ENCODE data around the gene ARMC5.
"Not testable (repeated sequence)": the region's sequence is repeated elsewhere in the genome, so short reads cannot be mapped to it uniquely, and the experiment has no call there.

ARMC5 gene

DNA sequence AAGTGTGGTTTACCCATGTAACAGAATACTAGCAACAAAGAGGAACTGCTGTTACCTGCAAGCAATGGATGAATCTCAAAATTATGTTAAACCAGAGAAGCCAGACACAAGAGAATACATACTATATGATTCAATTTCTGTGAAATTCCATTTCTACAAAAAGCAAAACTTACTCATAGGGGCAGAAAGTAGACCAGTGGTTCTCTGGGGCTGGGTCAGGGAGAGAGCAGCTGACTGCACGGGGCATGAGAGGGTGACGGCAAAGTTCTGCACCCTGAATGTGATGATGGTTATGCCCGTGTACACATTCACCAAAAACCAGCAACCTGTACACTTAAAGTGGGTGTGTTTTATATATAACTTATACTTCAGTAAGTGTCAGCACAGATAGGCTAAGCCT is 19.8 kb upstream of the ARMC5 start:
- no peak for ATAC-seq
- TF ChIP-seq, protein P1, sequence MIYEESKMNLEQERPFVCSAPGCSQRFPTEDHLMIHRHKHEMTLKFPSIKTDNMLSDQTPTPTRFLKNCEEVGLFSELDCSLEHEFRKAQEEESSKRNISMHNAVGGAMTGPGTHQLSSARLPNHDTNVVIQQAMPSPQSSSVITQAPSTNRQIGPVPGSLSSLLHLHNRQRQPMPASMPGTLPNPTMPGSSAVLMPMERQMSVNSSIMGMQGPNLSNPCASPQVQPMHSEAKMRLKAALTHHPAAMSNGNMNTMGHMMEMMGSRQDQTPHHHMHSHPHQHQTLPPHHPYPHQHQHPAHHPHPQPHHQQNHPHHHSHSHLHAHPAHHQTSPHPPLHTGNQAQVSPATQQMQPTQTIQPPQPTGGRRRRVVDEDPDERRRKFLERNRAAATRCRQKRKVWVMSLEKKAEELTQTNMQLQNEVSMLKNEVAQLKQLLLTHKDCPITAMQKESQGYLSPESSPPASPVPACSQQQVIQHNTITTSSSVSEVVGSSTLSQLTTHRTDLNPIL (CRISPR knock-in tag; IDR thresholded peaks at IDR 0.05; ENCODE audit: low read depth): no peak

DNA sequence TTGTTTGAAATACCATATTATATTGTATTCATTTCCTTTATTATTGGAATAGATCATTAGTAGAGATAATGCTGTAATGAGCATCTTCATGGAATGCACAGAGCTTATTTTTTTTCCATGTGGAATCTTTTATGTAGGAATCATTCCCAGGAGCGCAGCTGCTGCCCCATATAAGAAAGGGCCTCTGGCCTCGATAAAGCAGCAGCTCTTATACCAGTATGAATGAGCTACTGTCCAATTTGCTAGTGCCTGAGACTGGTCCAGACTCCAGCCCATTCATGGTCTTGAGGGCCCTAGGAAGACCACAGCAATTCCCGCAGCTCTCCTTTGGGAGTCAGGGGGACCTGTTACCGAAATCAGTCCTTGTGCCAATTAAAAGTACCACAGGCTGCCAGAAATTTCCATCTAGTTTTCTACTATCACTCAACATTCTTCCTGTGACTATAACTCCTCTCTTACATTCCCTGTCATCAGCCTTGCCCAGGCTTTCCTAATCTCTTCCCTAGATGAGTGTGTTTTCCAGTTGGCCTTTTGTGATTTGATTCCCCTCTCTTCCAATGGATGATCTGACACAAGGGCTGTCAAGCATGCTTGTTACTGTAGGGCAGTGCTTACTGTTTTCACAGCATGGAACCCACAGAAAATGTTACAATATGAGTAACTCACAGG is 18.7 kb upstream of the ARMC5 start:
- TF ChIP-seq OSR1 (CRISPR knock-in tag; IDR thresholded peaks at IDR 0.05) (no peak), ZNF565 (CRISPR knock-in tag; conservative IDR thresholded peaks at IDR 0.05; ENCODE audit: low read depth) (no peak), ZFP3 (CRISPR knock-in tag; IDR thresholded peaks at IDR 0.05) (no peak), SNAI2 (CRISPR knock-in tag; IDR thresholded peaks at IDR 0.05) (no peak), ISL1 (CRISPR knock-in tag; IDR thresholded peaks at IDR 0.05) (no peak), PPARA (CRISPR knock-in tag; IDR thresholded peaks at IDR 0.05; ENCODE audit: borderline replicate concordance) (no peak), ZNF70 (CRISPR knock-in tag; IDR thresholded peaks at IDR 0.05) (no peak), ZFP30 (CRISPR knock-in tag; IDR thresholded peaks at IDR 0.05) (no peak)
- TF ChIP-seq, protein P2, sequence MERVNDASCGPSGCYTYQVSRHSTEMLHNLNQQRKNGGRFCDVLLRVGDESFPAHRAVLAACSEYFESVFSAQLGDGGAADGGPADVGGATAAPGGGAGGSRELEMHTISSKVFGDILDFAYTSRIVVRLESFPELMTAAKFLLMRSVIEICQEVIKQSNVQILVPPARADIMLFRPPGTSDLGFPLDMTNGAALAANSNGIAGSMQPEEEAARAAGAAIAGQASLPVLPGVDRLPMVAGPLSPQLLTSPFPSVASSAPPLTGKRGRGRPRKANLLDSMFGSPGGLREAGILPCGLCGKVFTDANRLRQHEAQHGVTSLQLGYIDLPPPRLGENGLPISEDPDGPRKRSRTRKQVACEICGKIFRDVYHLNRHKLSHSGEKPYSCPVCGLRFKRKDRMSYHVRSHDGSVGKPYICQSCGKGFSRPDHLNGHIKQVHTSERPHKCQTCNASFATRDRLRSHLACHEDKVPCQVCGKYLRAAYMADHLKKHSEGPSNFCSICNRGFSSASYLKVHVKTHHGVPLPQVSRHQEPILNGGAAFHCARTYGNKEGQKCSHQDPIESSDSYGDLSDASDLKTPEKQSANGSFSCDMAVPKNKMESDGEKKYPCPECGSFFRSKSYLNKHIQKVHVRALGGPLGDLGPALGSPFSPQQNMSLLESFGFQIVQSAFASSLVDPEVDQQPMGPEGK (CRISPR knock-in tag; IDR thresholded peaks at IDR 0.05; ENCODE audit: borderline replicate concordance): no peak
- TF ChIP-seq, protein P3, sequence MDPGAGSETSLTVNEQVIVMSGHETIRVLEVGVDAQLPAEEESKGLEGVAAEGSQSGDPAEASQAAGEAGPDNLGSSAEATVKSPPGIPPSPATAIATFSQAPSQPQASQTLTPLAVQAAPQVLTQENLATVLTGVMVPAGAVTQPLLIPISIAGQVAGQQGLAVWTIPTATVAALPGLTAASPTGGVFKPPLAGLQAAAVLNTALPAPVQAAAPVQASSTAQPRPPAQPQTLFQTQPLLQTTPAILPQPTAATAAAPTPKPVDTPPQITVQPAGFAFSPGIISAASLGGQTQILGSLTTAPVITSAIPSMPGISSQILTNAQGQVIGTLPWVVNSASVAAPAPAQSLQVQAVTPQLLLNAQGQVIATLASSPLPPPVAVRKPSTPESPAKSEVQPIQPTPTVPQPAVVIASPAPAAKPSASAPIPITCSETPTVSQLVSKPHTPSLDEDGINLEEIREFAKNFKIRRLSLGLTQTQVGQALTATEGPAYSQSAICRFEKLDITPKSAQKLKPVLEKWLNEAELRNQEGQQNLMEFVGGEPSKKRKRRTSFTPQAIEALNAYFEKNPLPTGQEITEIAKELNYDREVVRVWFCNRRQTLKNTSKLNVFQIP (CRISPR knock-in tag; IDR thresholded peaks at IDR 0.05; ENCODE audit: borderline replicate concordance, low read depth): no peak
- no peak for ATAC-seq

DNA sequence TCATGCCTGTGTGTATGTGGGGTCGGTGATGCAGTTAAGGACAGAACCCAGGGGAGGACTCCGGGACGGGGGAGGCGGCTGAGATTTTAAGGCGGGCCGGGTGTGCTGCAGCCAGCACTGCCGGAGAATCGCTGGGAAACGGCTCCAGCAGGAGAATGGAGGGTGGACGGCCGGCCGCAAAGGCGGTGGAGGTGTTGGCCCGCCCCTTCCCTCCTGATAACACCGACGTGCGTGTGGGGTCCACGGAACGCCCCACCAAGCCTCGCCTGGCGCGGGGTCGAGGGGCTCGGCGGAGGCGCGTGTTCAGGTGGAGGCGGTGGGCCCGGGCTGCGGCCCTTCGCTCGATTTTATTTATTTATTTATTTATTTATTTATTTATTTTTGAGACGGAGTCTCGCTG is 17.3 kb upstream of the ARMC5 start:
- TF ChIP-seq ZFP30 (CRISPR knock-in tag; IDR thresholded peaks at IDR 0.05): no peak
- no peak for TF ChIP-seq TCF4 (CRISPR knock-in tag; IDR thresholded peaks at IDR 0.05; ENCODE audit: borderline replicate concordance)
- no peak for TF ChIP-seq ZC3H10 (CRISPR knock-in tag; IDR thresholded peaks at IDR 0.05)
- no peak for TF ChIP-seq BACH2 (CRISPR knock-in tag; IDR thresholded peaks at IDR 0.05; ENCODE audit: borderline replicate concordance)
- TF ChIP-seq, protein P3 (CRISPR knock-in tag; IDR thresholded peaks at IDR 0.05; ENCODE audit: borderline replicate concordance, low read depth): no peak
- TF ChIP-seq, protein P1 (CRISPR knock-in tag; IDR thresholded peaks at IDR 0.05; ENCODE audit: low read depth): no peak
- TF ChIP-seq CSDC2 (CRISPR knock-in tag; IDR thresholded peaks at IDR 0.05): no peak
- TF ChIP-seq GLIS3 (CRISPR knock-in tag; IDR thresholded peaks at IDR 0.05): no peak
- TF ChIP-seq, protein P4, sequence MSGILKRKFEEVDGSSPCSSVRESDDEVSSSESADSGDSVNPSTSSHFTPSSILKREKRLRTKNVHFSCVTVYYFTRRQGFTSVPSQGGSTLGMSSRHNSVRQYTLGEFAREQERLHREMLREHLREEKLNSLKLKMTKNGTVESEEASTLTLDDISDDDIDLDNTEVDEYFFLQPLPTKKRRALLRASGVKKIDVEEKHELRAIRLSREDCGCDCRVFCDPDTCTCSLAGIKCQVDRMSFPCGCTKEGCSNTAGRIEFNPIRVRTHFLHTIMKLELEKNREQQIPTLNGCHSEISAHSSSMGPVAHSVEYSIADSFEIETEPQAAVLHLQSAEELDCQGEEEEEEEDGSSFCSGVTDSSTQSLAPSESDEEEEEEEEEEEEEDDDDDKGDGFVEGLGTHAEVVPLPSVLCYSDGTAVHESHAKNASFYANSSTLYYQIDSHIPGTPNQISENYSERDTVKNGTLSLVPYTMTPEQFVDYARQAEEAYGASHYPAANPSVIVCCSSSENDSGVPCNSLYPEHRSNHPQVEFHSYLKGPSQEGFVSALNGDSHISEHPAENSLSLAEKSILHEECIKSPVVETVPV (CRISPR knock-in tag; IDR thresholded peaks at IDR 0.05): no peak
- no peak for TF ChIP-seq ESRRG (CRISPR knock-in tag; IDR thresholded peaks at IDR 0.05)
- TF ChIP-seq SNAI2 (CRISPR knock-in tag; IDR thresholded peaks at IDR 0.05): no peak
- no peak for TF ChIP-seq RARB (CRISPR knock-in tag; IDR thresholded peaks at IDR 0.05)
- TF ChIP-seq, protein P2 (CRISPR knock-in tag; IDR thresholded peaks at IDR 0.05; ENCODE audit: borderline replicate concordance): no peak
- ATAC-seq: no peak

DNA sequence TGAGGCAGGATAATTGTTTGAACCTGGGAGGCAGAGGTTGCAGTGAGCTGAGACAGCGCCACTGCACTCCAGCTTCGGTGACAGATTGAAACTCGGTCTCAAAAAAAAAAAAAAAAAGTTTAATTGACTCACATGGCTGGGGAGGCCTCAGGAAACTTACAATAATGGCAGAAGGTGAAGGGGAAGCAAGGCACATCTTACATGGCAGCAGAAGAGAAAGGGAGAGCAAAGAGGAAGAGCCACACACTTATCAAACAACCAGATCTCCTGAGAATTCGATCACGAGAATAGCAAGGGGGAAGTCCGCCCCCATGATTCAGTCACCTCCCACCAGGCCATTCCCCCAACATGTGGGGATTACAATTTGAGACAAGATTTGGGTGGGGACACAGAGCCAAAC is 13.4 kb upstream of the ARMC5 start:
- not testable (repeated sequence) for ATAC-seq
